ENCODE data around the gene TCN2.
"Not testable (repeated sequence)": the region's sequence is repeated elsewhere in the genome, so short reads cannot be mapped to it uniquely, and the experiment has no call there.

The TCN2 gene

GRCh38 chr22:30611197-30611596 is 4.2 kb downstream of the TCN2 start:
- no peak for DNase-seq (ENCODE audit: low spot score)

DNA sequence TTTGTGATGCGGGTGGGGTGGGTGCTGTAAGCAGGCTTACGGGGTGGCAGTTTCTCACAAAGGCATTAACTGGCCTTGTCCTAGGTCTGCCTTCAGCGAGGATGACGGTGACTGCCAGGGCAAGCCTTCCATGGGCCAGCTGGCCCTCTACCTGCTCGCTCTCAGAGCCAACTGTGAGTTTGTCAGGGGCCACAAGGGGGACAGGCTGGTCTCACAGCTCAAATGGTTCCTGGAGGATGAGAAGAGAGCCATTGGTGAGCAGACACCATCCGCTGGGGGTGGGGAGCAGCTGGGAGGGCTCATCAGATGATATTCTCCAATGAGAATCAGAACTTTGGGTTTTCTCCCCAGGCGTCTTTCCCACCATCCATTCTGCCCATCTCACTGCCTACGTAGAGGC is 5.8 kb downstream of the TCN2 start:
- no peak for DNase-seq (ENCODE audit: low spot score)

DNA sequence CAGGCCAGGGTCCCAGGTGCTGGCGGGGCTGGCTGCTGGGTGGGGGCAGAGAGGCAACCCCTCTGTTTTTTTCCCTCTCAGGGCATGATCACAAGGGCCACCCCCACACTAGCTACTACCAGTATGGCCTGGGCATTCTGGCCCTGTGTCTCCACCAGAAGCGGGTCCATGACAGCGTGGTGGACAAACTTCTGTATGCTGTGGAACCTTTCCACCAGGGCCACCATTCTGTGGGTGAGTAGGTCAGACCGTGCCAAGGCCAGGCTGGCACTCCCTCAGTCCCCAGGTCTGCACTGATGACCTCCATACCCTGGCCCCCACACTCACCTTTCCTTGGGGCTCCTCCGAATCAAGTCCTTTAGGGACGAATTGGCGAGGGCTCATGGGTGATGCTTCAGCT is 7.3 kb downstream of the TCN2 start:
- no peak for DNase-seq (ENCODE audit: low spot score)

DNA sequence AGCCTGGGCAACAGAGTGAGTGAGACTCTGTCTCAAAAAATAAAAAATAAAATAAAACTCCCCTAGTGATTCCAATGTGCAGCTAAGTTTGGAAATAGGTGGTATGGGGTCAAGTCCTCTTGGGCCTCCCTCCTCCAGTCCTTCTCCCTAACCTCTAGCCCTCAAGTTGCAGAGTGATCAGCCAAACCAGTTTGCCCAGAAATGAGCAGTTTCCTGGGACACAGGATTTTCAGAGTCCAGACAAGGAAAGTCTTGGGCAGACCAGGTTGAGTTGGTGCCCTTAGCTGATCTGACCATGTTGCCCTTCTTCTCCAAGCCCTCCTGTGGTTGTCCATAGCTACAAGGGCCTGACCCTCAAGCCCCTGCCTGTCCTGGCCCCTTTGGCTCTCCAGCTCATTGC is 7.9 kb downstream of the TCN2 start:
- no peak for DNase-seq (ENCODE audit: low spot score)

DNA sequence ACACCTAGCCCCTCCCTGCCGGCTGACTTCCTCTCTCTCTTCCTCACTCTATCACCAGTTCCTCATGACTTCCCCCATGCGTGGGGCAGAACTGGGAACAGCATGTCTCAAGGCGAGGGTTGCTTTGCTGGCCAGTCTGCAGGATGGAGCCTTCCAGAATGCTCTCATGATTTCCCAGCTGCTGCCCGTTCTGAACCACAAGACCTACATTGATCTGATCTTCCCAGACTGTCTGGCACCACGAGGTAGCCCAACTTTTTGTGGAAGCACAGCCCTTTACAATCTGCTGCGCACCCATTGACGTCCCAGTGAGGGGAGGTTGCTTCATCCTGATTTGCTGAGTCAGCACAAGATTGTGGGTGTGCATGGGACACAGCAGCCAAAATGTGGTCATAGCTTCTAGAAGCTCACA is 8.6 kb downstream of the TCN2 start:
- DNase-seq (ENCODE audit: low spot score): no peak

DNA sequence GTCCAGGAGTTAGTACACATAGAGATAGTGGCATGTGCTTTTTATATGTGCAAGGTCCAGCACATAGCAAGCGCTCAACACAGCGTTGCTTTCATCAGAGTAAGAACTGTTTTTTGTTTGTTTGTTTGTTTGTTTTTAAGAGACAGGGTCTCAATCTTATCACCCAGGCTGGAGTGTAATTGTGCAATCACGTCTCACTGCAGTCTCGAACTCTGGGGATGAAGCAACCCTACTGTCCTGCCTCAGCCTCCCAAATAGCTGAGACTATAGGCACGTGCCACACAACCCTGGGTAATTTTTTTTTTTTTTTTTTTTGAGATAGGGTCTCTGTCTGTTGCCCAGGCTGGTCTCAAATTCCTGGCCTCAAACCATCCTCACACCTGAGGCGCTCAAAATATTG is 10.8 kb downstream of the TCN2 start:
- DNase-seq (ENCODE audit: low spot score): no peak

DNA sequence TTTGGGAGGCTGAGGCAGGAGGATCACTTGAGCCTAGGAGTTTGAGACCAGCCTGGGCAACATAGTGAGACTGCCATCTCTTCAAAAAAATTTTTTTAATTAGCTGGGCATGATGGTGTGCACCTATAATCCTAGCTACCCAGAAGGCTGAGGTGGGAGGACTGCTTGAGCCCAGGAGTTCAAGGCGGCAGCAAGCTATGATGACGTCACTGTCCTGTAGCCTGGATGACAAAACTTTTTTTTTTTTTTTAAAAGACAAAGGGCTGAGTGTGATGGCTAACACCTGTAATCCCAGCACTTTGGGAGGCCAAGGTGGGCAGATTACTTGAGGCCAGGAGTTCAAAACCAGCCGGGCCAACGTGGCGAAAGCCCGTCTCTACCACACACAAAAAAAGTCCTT is 12.9 kb downstream of the TCN2 start:
- not testable (repeated sequence) for DNase-seq (ENCODE audit: low spot score)

DNA sequence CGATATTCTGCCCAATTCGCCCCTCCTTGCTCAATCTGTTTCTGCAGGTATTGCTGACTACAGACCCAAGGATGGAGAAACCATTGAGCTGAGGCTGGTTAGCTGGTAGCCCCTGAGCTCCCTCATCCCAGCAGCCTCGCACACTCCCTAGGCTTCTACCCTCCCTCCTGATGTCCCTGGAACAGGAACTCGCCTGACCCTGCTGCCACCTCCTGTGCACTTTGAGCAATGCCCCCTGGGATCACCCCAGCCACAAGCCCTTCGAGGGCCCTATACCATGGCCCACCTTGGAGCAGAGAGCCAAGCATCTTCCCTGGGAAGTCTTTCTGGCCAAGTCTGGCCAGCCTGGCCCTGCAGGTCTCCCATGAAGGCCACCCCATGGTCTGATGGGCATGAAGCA is 19.4 kb downstream of the TCN2 start:
- no peak for DNase-seq (ENCODE audit: low spot score)

GRCh38 chr22:30627471-30627870 is 20.5 kb downstream of the TCN2 start:
- DNase-seq (ENCODE audit: low spot score): no peak

- no peak for DNase-seq (ENCODE audit: low spot score)
These were observed 21.5 kb downstream of the TCN2 start for GRCh38 chr22:30628491-30628890.

DNA sequence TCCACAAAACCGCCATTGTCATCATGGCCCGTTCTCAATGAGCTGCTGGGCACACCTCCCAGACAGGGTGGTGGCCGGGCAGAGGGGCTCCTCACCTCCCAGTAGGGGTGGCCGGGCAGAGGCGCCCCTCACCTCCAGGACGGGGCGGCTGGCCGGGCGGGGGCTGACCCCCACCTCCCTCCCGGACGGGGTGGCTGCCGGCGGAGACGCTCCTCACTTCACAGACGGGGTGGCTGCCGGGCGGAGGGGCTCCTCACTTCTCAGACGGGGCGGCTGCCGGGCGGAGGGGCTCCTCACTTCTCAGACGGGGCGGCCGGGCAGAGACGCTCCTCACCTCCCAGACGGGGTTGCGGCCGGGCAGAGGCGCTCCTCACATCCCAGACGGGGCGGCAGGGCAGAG is 24.5 kb downstream of the TCN2 start:
- DNase-seq (ENCODE audit: low spot score): not testable (repeated sequence)

GRCh38 chr22:30634471-30635233 is 27.7 kb downstream of the TCN2 start:
- DNase-seq (ENCODE audit: low spot score): peak; percentile 93

DNA sequence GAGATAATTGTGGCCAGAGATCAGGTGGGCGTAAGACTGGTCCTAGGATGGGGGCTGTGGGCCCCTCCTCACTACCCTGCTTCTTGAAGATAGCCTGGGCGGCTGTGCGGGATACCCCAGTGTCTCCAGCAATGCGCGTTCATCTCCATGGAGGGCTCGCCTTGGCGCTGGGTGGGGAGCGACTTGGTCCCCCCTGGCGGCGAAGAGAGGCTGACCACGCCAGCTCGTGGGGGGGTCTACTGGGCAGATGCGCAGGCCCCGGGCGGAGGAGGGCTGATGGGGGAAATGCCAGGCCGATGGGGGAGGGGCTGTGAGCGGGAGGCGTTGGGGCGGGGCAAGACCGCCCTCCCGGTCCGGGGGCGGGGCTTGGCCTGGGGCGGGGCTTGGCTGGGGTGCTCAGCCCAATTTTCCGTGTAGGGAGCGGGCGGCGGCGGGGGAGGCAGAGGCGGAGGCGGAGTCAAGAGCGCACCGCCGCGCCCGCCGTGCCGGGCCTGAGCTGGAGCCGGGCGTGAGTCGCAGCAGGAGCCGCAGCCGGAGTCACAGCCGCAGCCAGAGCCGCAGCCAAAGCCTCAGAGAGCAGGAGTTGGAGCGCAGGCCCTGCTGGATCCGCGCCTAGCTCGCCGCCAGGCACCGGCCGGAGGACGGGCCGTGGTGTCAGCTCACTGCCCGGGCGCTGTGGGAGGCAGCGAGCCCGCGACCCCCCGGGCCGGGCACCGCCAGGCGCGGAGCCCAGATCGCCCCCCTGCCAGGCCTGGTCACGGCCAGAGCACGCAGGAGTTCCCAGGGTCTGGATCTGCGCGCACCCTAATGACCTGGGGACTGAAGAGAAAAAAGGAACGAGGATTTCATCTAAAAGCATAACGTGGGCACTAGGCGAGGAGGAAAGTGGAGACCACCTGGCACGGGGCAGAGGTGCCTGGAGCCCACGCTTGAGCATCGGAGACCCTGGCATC is 28.6 kb downstream of the TCN2 start, which contains the start of gene SLC35E4:
SLC35E4 (plus strand) TSS at position 509 of the 953 bp plus-strand sequence. CDS start 670 bp downstream, outside the sequence.
- peak; percentile 96 for DNase-seq (ENCODE audit: low spot score)

- no peak for DNase-seq (ENCODE audit: low spot score)
These were observed 29.5 kb downstream of the TCN2 start for GRCh38 chr22:30636226-30637077.

GRCh38 chr22:30637701-30638114 is 30.7 kb downstream of the TCN2 start:
- no peak for DNase-seq (ENCODE audit: low spot score)

DNA sequence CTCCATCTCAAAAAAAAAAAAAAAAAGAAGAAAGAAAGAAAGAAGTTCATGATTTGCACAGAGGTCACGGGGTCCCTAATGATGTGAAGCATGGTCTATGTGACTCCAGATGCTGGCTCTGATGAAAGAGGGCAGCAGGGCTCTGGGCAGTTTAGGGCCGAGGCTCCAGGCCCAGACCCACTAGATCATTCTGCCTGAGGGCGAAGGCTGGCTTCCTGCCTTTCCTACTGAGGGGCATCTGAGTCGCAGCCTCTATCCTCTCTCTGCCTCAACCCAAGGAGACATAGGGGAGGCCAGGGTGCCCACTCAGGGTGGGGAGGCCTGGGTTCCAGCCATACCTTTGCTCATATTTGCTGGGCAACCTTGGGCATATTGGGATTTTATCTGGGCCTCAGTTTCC is 33.4 kb downstream of the TCN2 start:
- no peak for DNase-seq (ENCODE audit: low spot score)

GRCh38 chr22:30640839-30641430 is 34.0 kb downstream of the TCN2 start:
- DNase-seq (ENCODE audit: low spot score): no peak

- DNase-seq (ENCODE audit: low spot score): no peak
These were observed 36.3 kb downstream of the TCN2 start for GRCh38 chr22:30643055-30643875.

- DNase-seq (ENCODE audit: low spot score): no peak
These were observed 39.7 kb downstream of the TCN2 start for GRCh38 chr22:30646518-30647160.

- DNase-seq (ENCODE audit: low spot score): no peak
These were observed 40.6 kb downstream of the TCN2 start for GRCh38 chr22:30647536-30647935.
